IMR-90 (cell line): ENCODE results near the gene SLC50A1. TPM values are rescaled to one million over a fixed set of nuclear protein-coding genes. Genes with fewer than 3 reads are reported as not detected.
"Not testable (repeated sequence)": the region's sequence is repeated elsewhere in the genome, so short reads cannot be mapped to it uniquely, and the experiment has no call there.

Source experiments
- ATAC-seq: fragments of 200-7000 bp; cut with Tn5 transposase; 2 replicates; pipeline ENCODE4 v1.9.1; 2020; ENCODE audit warnings: low read depth, mild to moderate bottlenecking, moderate library complexity
- BruUV-seq: library from RNA; stranded (reverse); fragments of 400-500 nt; replicated peaks from 2 replicates; lab custom pipeline; 2021; lab: Mats Ljungman, UMichigan
- CTCF ChIA-PET: fragments of 300-600 bp; formaldehyde crosslinking; extraction: SDS; loops from one replicate; lab custom pipeline; 2021; ENCODE audit warnings: antibody characterized with exemption; lab: Yijun Ruan, JAX
- POLR2A ChIA-PET: fragments of 300-600 bp; sonication (Branson Sonifier 250); formaldehyde crosslinking; loops from one replicate; lab custom pipeline; 2022; ENCODE audit warnings: antibody characterized with exemption; ENCODE audit not compliant: unreplicated experiment; lab: Charles Lee
- DNase-seq: peaks from one replicate; pipeline ENCODE4 v3.0.0; 2013
- H2AFZ ChIP-seq: replicated peaks from 2 replicates; pipeline ENCODE3; 2013; ENCODE audit warnings: low read length, mild to moderate bottlenecking; ENCODE audit not compliant: poor library complexity
- H2AK5ac ChIP-seq: 2 replicates; pipeline ENCODE4 v1.6.1; 2013; ENCODE audit warnings: low read depth, low read length, inconsistent platforms
- H2AK9ac ChIP-seq: replicated peaks from 2 replicates; pipeline ENCODE3; 2013; ENCODE audit warnings: mild to moderate bottlenecking, low read depth, low read length, moderate library complexity; ENCODE audit not compliant: poor library complexity
- H2BK120ac ChIP-seq: 2 replicates; pipeline ENCODE4 v1.6.1; 2013; ENCODE audit warnings: low read depth, low read length, inconsistent platforms
- H2BK15ac ChIP-seq: 3 replicates; pipeline ENCODE4 v1.6.1; 2013; ENCODE audit warnings: low read depth, low read length, inconsistent platforms
- H2BK20ac ChIP-seq: 2 replicates; pipeline ENCODE4 v1.6.1; 2013; ENCODE audit warnings: low read depth, mild to moderate bottlenecking, inconsistent platforms, low read length, moderate library complexity
- H2BK5ac ChIP-seq: 2 replicates; pipeline ENCODE4 v1.6.1; 2013; ENCODE audit warnings: mild to moderate bottlenecking, low read depth, low read length, inconsistent platforms; ENCODE audit not compliant: poor library complexity, severe bottlenecking
- H3K14ac ChIP-seq: replicated peaks from 2 replicates; pipeline ENCODE4 v1.6.1; 2013; ENCODE audit warnings: low read depth, low read length, inconsistent platforms
- H3K18ac ChIP-seq: 2 replicates; pipeline ENCODE4 v1.6.1; 2013; ENCODE audit warnings: low read depth, low read length, control low read depth
- H3K23ac ChIP-seq: 2 replicates; pipeline ENCODE4 v1.6.1; 2013; ENCODE audit warnings: low read depth, low read length, inconsistent platforms
- H3K27ac ChIP-seq: 2 replicates; pipeline ENCODE4 v1.5.1; 2013; ENCODE audit warnings: mild to moderate bottlenecking, control low read depth, low read length; ENCODE audit not compliant: insufficient read depth
- H3K27me3 ChIP-seq: 2 replicates; pipeline ENCODE4 v1.6.1; 2013; ENCODE audit warnings: low read length; ENCODE audit not compliant: control insufficient read depth, insufficient read depth
- H3K36me3 ChIP-seq: 2 replicates; pipeline ENCODE4 v1.6.1; 2013; ENCODE audit warnings: low read length, mixed read lengths; ENCODE audit not compliant: control insufficient read depth, insufficient read depth
- H3K4ac ChIP-seq: 2 replicates; pipeline ENCODE4 v1.6.1; 2013; ENCODE audit warnings: low read depth, low read length, inconsistent platforms
- H3K4me1 ChIP-seq: 2 replicates; pipeline ENCODE4 v1.6.1; 2013; ENCODE audit warnings: low read length, mixed read lengths; ENCODE audit not compliant: control insufficient read depth, insufficient read depth
- H3K4me2 ChIP-seq: 2 replicates; pipeline ENCODE4 v1.6.1; 2013; ENCODE audit warnings: low read depth, mild to moderate bottlenecking, control low read depth, low read length, moderate library complexity
- H3K4me3 ChIP-seq: 2 replicates; pipeline ENCODE4 v1.5.1; 2013; ENCODE audit warnings: low read depth, mild to moderate bottlenecking, control low read depth, low read length, moderate library complexity; ENCODE audit not compliant: insufficient read depth
- H3K56ac ChIP-seq: 2 replicates; pipeline ENCODE4 v1.6.1; 2013; ENCODE audit warnings: low read length, inconsistent platforms; ENCODE audit not compliant: insufficient read depth; ENCODE audit errors: extremely low read depth
- H3K79me1 ChIP-seq, 2 experiments: 2 replicates each; pipeline ENCODE4 v1.6.1; 2013; ENCODE audit warnings: low read length in 2 of 2, inconsistent platforms in 1 of 2, low read depth in 1 of 2
- H3K9ac ChIP-seq: 2 replicates; pipeline ENCODE4 v1.6.1; 2013; ENCODE audit warnings: low read depth, low read length, control low read depth
- H3K9me1 ChIP-seq: 2 replicates; pipeline ENCODE4 v1.6.1; 2013; ENCODE audit warnings: low read length, inconsistent platforms; ENCODE audit not compliant: insufficient read depth
- H3K9me3 ChIP-seq: 2 replicates; pipeline ENCODE4 v1.6.1; 2013; ENCODE audit warnings: low read length; ENCODE audit not compliant: control insufficient read depth, insufficient read depth
- H4K20me1 ChIP-seq: 2 replicates; pipeline ENCODE4 v1.6.1; 2013; ENCODE audit warnings: low read length, inconsistent platforms; ENCODE audit not compliant: insufficient read depth
- H4K5ac ChIP-seq: 2 replicates; pipeline ENCODE4 v1.6.1; 2013; ENCODE audit warnings: mild to moderate bottlenecking, low read depth, low read length, control low read depth
- H4K8ac ChIP-seq, 2 experiments: 2 replicates each; pipeline ENCODE4 v1.6.1; 2013; ENCODE audit warnings: low read depth in 2 of 2, low read length in 2 of 2, control low read depth in 1 of 2, inconsistent platforms in 1 of 2
- H4K91ac ChIP-seq: 2 replicates; pipeline ENCODE4 v1.6.1; 2013; ENCODE audit warnings: low read depth, low read length, inconsistent platforms; ENCODE audit not compliant: insufficient read depth
- WGBS, 2 experiments: methylation state at CpG; one replicate each; pipeline versions ENCODE4 v1.1.5 to v1.1.7; 2013; ENCODE audit warnings: missing lambda C conversion rate in 2 of 2; ENCODE audit not compliant: insufficient read length in 1 of 2; ENCODE audit errors: extremely low coverage in 2 of 2; 5-methylcytosine and 5-hydroxymethylcytosine counted together
- dilution Hi-C: fragments of 300-500 bp; cut with HindIII; formaldehyde crosslinking; loops from one replicate; pipeline ENCODE4 v1.14.3; 2018; ENCODE audit warnings: low sequenced_read_pairs; ENCODE audit not compliant: unreplicated experiment
- in situ Hi-C: fragments of 300-500 bp; cut with MboI; formaldehyde crosslinking; loops from 3 replicates; pipeline ENCODE4 v1.14.3; 2019; ENCODE audit warnings: low sequenced_read_pairs, inconsistent platforms, mixed read lengths
- intact Hi-C: fragments of 100-400 bp; cut with micrococcal nuclease; formaldehyde crosslinking; loops from 2 replicates; pipeline ENCODE4 v1.10.0; 2022
- polyA plus RNA-seq, 3 experiments: library from polyadenylated mRNA; depleted of rRNA; stranded (reverse); fragments of >200 nt; gene quantifications; 2 replicates each; pipeline ENCODE4 v1.2.3, GENCODE V29; 2012; ENCODE audit warnings: low replicate concordance in 1 of 3
- total RNA-seq: library from RNA; depleted of rRNA; stranded (reverse); fragments of >200 nt; gene quantifications from 2 replicates; pipeline ENCODE4 v1.2.3, GENCODE V29; 2012

SLC50A1 gene
- total and polyA plus RNA-seq, 2 of the 4 experiments (the other 2 are of a cell fraction): 20.6 to 20.8 TPM

GRCh38 chr1:155163785-155164184 is 28.1 kb downstream of the SLC50A1 start:
- H4K20me1 ChIP-seq, H3K9ac ChIP-seq, H2BK20ac ChIP-seq, H3K4me1 ChIP-seq, BruUV-seq, H3K4me3 ChIP-seq, H3K18ac ChIP-seq, H3K23ac ChIP-seq, in situ Hi-C loops, POLR2A ChIA-PET, intact Hi-C loops, H3K9me3 ChIP-seq, ATAC-seq, H2BK15ac ChIP-seq, H2BK5ac ChIP-seq, H3K4ac ChIP-seq, dilution Hi-C loops, H3K9me1 ChIP-seq, H2AK5ac ChIP-seq, H3K14ac ChIP-seq, H3K56ac ChIP-seq, H3K79me1 ChIP-seq, H3K4me2 ChIP-seq, H2AK9ac ChIP-seq, H2BK120ac ChIP-seq, DNase-seq, H2AFZ ChIP-seq, H3K27ac ChIP-seq, H4K91ac ChIP-seq, H3K36me3 ChIP-seq, H4K8ac ChIP-seq, H4K5ac ChIP-seq: not testable (repeated sequence)
- H3K27me3 ChIP-seq: peaks cover 13% of the 10 kb centered on the region
- no CpG with 5 or more reads among the region's 4 CpGs for WGBS, 2 experiments
- CTCF ChIA-PET: interaction anchor here (0.6 kb wide), 1 partner anchor 74 kb away, joined by 4 read pairs; no protein-coding TSS in a partner anchor

DNA sequence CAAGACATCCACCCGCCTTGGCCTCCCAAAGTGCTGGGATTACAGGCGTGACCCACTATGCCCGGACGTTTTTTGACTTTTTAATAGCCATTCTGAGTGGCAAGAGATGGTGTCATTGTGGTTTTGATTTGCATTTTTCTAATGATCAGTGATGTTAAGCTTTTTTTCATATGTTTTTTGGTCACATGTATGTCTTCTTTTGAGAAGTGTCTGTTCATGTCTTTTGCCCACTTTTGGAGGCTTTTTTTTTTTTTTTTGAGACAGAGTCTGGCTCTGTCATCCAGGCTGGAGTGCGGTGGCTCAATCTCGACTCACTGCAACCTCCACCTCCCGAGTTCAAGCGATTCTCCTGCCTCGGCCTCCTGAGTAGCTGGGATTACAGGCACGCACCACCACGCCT is 29.0 kb downstream of the SLC50A1 start:
- DNase-seq, H3K4ac ChIP-seq, H3K56ac ChIP-seq, BruUV-seq, H2BK20ac ChIP-seq, dilution Hi-C loops, H3K4me1 ChIP-seq, ATAC-seq, H2AFZ ChIP-seq, H3K79me1 ChIP-seq, H3K27ac ChIP-seq, H4K5ac ChIP-seq, POLR2A ChIA-PET, H2BK15ac ChIP-seq, H2AK9ac ChIP-seq, H3K9ac ChIP-seq, H2BK120ac ChIP-seq, intact Hi-C loops, H4K20me1 ChIP-seq, H2AK5ac ChIP-seq, CTCF ChIA-PET, H4K8ac ChIP-seq, H3K18ac ChIP-seq, H3K4me3 ChIP-seq, H3K4me2 ChIP-seq, H3K9me3 ChIP-seq, H4K91ac ChIP-seq, H2BK5ac ChIP-seq, H3K14ac ChIP-seq, H3K23ac ChIP-seq, H3K9me1 ChIP-seq: not testable (repeated sequence)
- peaks cover 11% of the 10 kb centered on the region for H3K36me3 ChIP-seq
- peaks cover 10% of the 10 kb centered on the region for H3K27me3 ChIP-seq
- in situ Hi-C loops: loop anchor here (5.0 kb wide), 1 partner anchor 72 kb away; no protein-coding TSS in a partner anchor
- 90% methylated on average over 4 of the region's 11 CpGs; no CpG with 5 or more reads in 1 of the 2 experiments for WGBS, 2 experiments
